ENCODE data around the gene EIF4G3.

DNA sequence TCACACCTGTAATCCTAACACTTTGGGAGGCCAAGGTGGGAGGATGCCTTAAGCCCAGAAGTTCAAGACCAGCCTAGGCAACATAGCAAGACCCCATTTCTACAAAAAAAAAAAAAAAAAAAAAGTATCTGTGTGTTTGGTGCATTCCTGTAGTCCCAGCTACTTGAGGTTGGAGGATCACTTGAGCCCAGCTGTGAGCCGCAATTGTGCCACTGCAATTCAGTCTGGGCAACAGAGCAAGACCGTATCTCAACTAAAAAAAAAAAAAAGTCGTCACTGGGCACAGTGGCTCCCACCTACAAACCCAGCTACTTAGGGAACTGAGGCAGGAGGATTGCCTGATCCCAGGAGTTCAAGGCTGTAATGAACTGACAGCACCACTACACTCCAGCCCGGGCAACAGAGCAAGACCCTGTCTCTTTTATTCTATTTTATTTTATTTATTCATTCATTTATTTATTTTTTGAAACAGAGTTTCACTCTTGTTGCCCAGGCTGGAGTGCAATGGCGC is 8.6 kb upstream of the EIF4G3 start:
- TF ChIP-seq POLR2A (IDR thresholded peaks at IDR 0.05) = no peak
- TF ChIP-seq, protein P1, sequence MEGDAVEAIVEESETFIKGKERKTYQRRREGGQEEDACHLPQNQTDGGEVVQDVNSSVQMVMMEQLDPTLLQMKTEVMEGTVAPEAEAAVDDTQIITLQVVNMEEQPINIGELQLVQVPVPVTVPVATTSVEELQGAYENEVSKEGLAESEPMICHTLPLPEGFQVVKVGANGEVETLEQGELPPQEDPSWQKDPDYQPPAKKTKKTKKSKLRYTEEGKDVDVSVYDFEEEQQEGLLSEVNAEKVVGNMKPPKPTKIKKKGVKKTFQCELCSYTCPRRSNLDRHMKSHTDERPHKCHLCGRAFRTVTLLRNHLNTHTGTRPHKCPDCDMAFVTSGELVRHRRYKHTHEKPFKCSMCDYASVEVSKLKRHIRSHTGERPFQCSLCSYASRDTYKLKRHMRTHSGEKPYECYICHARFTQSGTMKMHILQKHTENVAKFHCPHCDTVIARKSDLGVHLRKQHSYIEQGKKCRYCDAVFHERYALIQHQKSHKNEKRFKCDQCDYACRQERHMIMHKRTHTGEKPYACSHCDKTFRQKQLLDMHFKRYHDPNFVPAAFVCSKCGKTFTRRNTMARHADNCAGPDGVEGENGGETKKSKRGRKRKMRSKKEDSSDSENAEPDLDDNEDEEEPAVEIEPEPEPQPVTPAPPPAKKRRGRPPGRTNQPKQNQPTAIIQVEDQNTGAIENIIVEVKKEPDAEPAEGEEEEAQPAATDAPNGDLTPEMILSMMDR (IDR thresholded peaks at IDR 0.05) = no peak
